Mesendoderm (in vitro differentiated cells): ENCODE data around the gene PPDPF.

Experiments
- DNase-seq: peaks from one replicate; pipeline ENCODE4 v3.0.0; 2013
- H2AK5ac ChIP-seq: 2 replicates; pipeline ENCODE4 v1.6.1; 2013; ENCODE audit warnings: low read length, inconsistent platforms
- H2BK120ac ChIP-seq: 2 replicates; pipeline ENCODE4 v1.6.1; 2013; ENCODE audit warnings: low read depth, mild to moderate bottlenecking, low read length, moderate library complexity, mixed read lengths
- H2BK15ac ChIP-seq: replicated peaks from 2 replicates; pipeline ENCODE4 v1.6.1; 2013; ENCODE audit warnings: low read depth, mild to moderate bottlenecking, moderate library complexity
- H2BK5ac ChIP-seq: 2 replicates; pipeline ENCODE4 v1.6.1; 2013; ENCODE audit warnings: low read length, inconsistent platforms
- H3K18ac ChIP-seq: 2 replicates; pipeline ENCODE4 v1.6.1; 2013; ENCODE audit warnings: mild to moderate bottlenecking, low read length, mixed read lengths
- H3K23ac ChIP-seq: one replicate; pipeline ENCODE4 v1.6.1; 2013; ENCODE audit warnings: low read length
- H3K27ac ChIP-seq: 2 replicates; pipeline ENCODE4 v1.5.1; 2013; ENCODE audit warnings: low read depth, mild to moderate bottlenecking, inconsistent platforms, low read length, moderate library complexity
- H3K27me3 ChIP-seq: 2 replicates; pipeline ENCODE4 v1.6.1; 2013; ENCODE audit warnings: low read length, control low read depth, mild to moderate bottlenecking, inconsistent platforms; ENCODE audit not compliant: insufficient read depth, poor library complexity
- H3K36me3 ChIP-seq: 2 replicates; pipeline ENCODE4 v1.6.1; 2013; ENCODE audit warnings: low read length, inconsistent platforms; ENCODE audit not compliant: control insufficient read depth, insufficient read depth
- H3K4ac ChIP-seq: one replicate; pipeline ENCODE4 v1.6.1; 2013; ENCODE audit warnings: low read depth, mild to moderate bottlenecking, low read length, moderate library complexity
- H3K4me1 ChIP-seq: 2 replicates; pipeline ENCODE4 v1.6.1; 2013; ENCODE audit warnings: low read depth, low read length, inconsistent platforms; ENCODE audit not compliant: control insufficient read depth
- H3K4me2 ChIP-seq: 2 replicates; pipeline ENCODE4 v1.6.1; 2013; ENCODE audit warnings: low read length
- H3K4me3 ChIP-seq: 2 replicates; pipeline ENCODE4 v1.5.1; 2013; ENCODE audit warnings: mild to moderate bottlenecking, low read length
- H3K56ac ChIP-seq: one replicate; pipeline ENCODE4 v1.6.1; 2013; ENCODE audit warnings: low read length
- H3K79me1 ChIP-seq: 2 replicates; pipeline ENCODE4 v1.6.1; 2013; ENCODE audit warnings: low read length, inconsistent platforms
- H3K79me2 ChIP-seq: 2 replicates; pipeline ENCODE4 v1.6.1; 2013; ENCODE audit warnings: mild to moderate bottlenecking, low read length; ENCODE audit not compliant: control insufficient read depth, insufficient read depth
- H3K9ac ChIP-seq: 2 replicates; pipeline ENCODE4 v1.6.1; 2013; ENCODE audit warnings: low read length, inconsistent platforms
- H4K5ac ChIP-seq: one replicate; pipeline ENCODE4 v1.6.1; 2013; ENCODE audit warnings: low read length
- H4K8ac ChIP-seq: one replicate; pipeline ENCODE4 v1.6.1; 2013; ENCODE audit warnings: low read depth, mild to moderate bottlenecking, control low read depth, low read length, moderate library complexity
- WGBS: extraction: QIAGEN DNeasy Blood & Tissue Kit; methylation state at CpG from one replicate; pipeline ENCODE4 v1.1.7; 2013; ENCODE audit warnings: low lambda C conversion rate, missing lambda C conversion rate; ENCODE audit not compliant: insufficient coverage; ENCODE audit errors: extremely low coverage; 5-methylcytosine and 5-hydroxymethylcytosine counted together

Gene PPDPF

GRCh38 chr20:63553251-63553932 is 32.8 kb downstream of the PPDPF start:
- H3K23ac ChIP-seq: no peak overlapping the region
- no peaks in the 10 kb centered on the region for H3K27me3 ChIP-seq
- H3K18ac ChIP-seq: peak overlapping the region; percentile 62
- peak; percentile 91 for DNase-seq
- H3K4ac ChIP-seq: no peak overlapping the region
- H3K4me1 ChIP-seq: peaks cover 2% of the 10 kb centered on the region
- H3K79me2 ChIP-seq: no peaks in the 10 kb centered on the region
- H2AK5ac ChIP-seq: no peak overlapping the region
- H2BK5ac ChIP-seq: no peak overlapping the region
- H2BK120ac ChIP-seq: no peak overlapping the region
- WGBS: no CpG with 5 or more reads among the region's 37 CpGs
- H4K8ac ChIP-seq: no peak overlapping the region
- H3K79me1 ChIP-seq: no peaks in the 10 kb centered on the region
- peak overlapping the region; percentile 94 for H3K4me2 ChIP-seq
- peak overlapping the region; percentile 83 for H3K56ac ChIP-seq
- H4K5ac ChIP-seq: no peak overlapping the region
- peak overlapping the region; percentile 60 for H3K4me3 ChIP-seq
- no peaks in the 10 kb centered on the region for H3K36me3 ChIP-seq
- no peak overlapping the region for H3K27ac ChIP-seq
- no peak overlapping the region for H2BK15ac ChIP-seq
- peak overlapping the region; percentile 53 for H3K9ac ChIP-seq

DNA sequence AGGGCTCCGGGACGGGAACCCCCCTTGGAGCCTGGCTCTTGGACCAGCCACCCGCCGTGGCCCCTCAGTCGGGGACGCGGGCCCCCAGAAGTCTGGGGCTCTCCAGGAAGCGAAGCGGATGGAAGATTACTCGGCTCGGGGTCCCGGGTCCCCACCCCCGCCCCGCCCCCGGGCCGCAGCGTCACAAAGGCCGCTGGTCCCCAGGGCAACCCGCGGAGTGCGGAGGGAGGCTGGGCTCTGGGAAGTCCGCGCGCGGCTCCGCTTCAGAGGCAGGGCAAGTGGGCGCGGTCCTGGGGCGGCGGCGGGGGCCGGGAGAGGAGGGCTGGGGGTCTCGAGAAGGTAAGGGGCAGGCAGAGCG is 33.3 kb downstream of the PPDPF start, which contains the start of gene FNDC11:
TSS of gene FNDC11 (plus strand) at position 227 of the 358 bp plus-strand sequence. CDS start 1,505 bp downstream, outside the sequence.
- no CpG with 5 or more reads among the region's 34 CpGs for WGBS
- H3K27ac ChIP-seq: no peak within 1 kb of the TSS
- peak; percentile 58 for DNase-seq

DNA sequence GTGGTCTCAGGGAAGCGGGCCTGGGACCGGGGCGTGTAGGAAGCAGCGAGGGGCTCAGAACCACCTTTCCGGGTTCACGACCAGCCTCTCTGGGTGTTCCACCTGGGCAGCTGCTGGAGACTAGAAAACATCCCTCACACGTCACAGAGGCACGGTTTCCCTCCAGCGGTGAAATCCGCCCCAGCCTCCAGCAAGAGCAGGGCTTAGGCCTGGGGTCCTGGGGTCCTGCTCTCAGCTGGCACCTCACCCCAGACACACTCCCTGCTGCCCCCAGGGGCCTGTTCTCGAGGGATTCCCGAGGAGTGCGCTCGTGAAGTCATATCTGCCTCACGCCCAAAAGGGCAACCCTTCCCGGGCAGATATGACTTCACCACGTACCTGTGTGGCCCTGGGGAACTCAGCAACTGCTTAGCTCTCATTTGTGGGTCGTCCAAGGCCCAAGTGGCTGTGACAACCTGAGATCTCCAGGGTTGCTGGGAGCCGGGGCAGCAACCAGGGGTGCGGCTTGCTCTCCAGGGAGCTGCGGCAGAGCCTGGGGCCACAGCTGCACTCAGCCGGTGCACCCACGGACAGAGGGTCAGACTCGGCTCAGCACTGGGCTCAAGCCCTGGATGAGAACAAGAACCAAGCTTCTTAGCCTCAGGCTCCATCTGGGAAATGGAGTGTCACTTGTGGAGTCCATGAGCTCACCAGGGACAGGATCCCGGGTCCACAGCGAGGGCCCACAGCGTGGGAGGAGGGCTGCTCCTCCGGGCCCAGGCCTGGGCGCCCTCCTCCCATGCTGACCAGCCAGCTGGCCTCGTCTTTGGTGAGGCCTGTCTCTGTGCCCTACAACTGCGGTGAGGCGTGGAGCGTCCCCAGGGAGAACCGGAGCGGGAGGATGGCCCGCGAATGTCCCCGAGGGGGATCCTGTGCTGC is 34.1 kb downstream of the PPDPF start:
- peaks cover 2% of the 10 kb centered on the region for H3K4me1 ChIP-seq
- H2BK15ac ChIP-seq: no peak overlapping the region
- peak overlapping the region; percentile 6 for H3K4me3 ChIP-seq
- no peak overlapping the region for H3K27ac ChIP-seq
- no peak overlapping the region for H4K8ac ChIP-seq
- peak overlapping the region; percentile 62 for H3K56ac ChIP-seq
- no peak overlapping the region for H4K5ac ChIP-seq
- H3K27me3 ChIP-seq: no peaks in the 10 kb centered on the region
- H3K79me2 ChIP-seq: no peaks in the 10 kb centered on the region
- peak overlapping the region; percentile 60 for H3K9ac ChIP-seq
- H3K18ac ChIP-seq: no peak overlapping the region
- H3K4me2 ChIP-seq: peak overlapping the region; percentile 36
- H3K4ac ChIP-seq: no peak overlapping the region
- H3K36me3 ChIP-seq: no peaks in the 10 kb centered on the region
- no peaks in the 10 kb centered on the region for H3K79me1 ChIP-seq
- H2AK5ac ChIP-seq: no peak overlapping the region
- no peak overlapping the region for H2BK120ac ChIP-seq
- no CpG with 5 or more reads among the region's 38 CpGs for WGBS
- H2BK5ac ChIP-seq: no peak overlapping the region
- DNase-seq: no peak
- no peak overlapping the region for H3K23ac ChIP-seq

More for the DNA sequence above, 33.3 kb downstream of the PPDPF start, which contains the start of gene FNDC11:
- H3K56ac ChIP-seq: peak within 1 kb of the TSS; percentile 83
- H3K4ac ChIP-seq: no peak within 1 kb of the TSS
- H3K79me2 ChIP-seq: no peaks in the 10 kb centered on the region
- H3K79me1 ChIP-seq: no peaks in the 10 kb centered on the region
- no peak within 1 kb of the TSS for H4K8ac ChIP-seq
- peak within 1 kb of the TSS; percentile 94 for H3K4me2 ChIP-seq
- peak within 1 kb of the TSS; percentile 60 for H3K9ac ChIP-seq
- no peak within 1 kb of the TSS for H4K5ac ChIP-seq
- peak within 1 kb of the TSS; percentile 60 for H3K4me3 ChIP-seq
- H2BK120ac ChIP-seq: no peak within 1 kb of the TSS
- H3K4me1 ChIP-seq: peaks cover 2% of the 10 kb centered on the region
- H3K18ac ChIP-seq: peak within 1 kb of the TSS; percentile 62
- H2AK5ac ChIP-seq: no peak within 1 kb of the TSS
- no peak within 1 kb of the TSS for H2BK15ac ChIP-seq
- no peak within 1 kb of the TSS for H3K23ac ChIP-seq
- H2BK5ac ChIP-seq: no peak within 1 kb of the TSS
- no peaks in the 10 kb centered on the region for H3K27me3 ChIP-seq
- H3K36me3 ChIP-seq: no peaks in the 10 kb centered on the region

DNA sequence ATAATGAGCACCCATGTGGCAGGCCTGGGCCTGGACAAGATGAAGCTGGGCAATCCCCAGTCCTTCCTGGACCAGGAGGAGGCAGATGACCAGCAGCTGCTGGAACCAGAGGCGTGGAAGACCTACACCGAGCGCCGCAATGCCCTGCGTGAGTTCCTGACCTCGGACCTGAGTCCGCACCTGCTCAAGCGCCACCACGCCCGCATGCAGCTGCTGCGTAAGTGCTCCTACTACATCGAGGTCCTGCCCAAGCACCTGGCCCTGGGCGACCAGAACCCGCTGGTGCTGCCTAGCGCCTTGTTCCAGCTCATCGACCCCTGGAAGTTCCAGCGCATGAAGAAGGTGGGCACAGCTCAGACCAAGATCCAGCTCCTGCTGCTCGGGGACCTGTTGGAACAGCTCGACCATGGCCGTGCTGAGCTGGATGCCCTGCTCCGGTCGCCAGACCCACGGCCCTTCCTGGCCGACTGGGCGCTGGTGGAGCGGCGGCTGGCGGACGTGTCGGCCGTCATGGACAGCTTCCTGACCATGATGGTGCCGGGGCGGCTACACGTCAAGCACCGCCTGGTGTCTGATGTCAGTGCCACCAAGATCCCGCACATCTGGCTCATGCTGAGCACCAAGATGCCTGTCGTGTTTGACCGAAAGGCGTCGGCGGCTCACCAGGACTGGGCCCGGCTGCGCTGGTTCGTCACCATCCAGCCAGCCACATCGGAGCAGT is 35.3 kb downstream of the PPDPF start:
- WGBS: no CpG with 5 or more reads among the region's 45 CpGs
- DNase-seq: no peak
- Histone ChIP-seq H2BK120ac (no peak overlapping the region), H3K27ac (no peak overlapping the region), H3K4me3 (no peak overlapping the region), H3K27me3 (no peaks in the 10 kb centered on the region), H3K79me1 (no peaks in the 10 kb centered on the region), H3K18ac (no peak overlapping the region), H3K4me1 (peaks cover 2% of the 10 kb centered on the region), H2BK15ac (no peak overlapping the region), H3K23ac (no peak overlapping the region), H3K4ac (no peak overlapping the region), H3K36me3 (no peaks in the 10 kb centered on the region), H2BK5ac (no peak overlapping the region), H3K9ac (no peak overlapping the region), H3K79me2 (no peaks in the 10 kb centered on the region), H3K4me2 (no peak overlapping the region), H4K5ac (no peak overlapping the region), H4K8ac (no peak overlapping the region), H3K56ac (no peak overlapping the region), H2AK5ac (no peak overlapping the region)

DNA sequence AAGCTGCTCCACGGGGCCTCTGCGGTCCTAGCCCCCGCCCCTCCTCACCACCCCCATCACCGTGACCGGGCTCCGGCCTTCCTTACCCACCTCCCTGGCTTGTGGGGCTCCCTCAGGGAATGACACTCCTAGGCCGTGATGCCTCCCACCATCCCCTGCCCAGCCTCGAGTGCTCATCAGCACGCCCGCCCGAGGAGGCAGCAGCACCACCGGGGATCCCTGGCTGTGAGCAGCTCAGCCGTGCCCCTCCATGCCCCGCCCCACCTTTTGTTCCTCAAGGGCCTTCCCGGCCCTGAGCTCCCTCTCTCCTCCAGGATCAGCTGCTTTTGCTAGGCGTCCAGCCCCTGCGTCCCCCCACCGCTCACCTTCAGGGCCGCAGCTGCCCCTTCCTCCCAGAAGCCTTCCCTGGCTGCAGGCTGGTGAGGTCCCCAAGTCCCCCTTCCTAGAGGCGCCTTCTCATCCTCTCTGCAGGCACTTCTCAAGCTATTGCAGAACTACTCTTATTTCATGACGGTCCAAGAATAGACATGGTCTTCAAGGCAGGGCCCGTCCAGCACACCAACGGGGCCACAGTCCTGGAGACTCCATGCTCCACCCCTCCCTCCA is 36.4 kb downstream of the PPDPF start:
- Histone ChIP-seq H3K36me3 (no peaks in the 10 kb centered on the region), H2BK120ac (no peak overlapping the region), H3K18ac (no peak overlapping the region), H4K8ac (no peak overlapping the region), H2AK5ac (no peak overlapping the region), H3K27ac (no peak overlapping the region), H4K5ac (no peak overlapping the region), H3K4me3 (no peak overlapping the region), H2BK15ac (no peak overlapping the region), H2BK5ac (no peak overlapping the region), H3K27me3 (no peaks in the 10 kb centered on the region), H3K4ac (no peak overlapping the region), H3K4me2 (no peak overlapping the region), H3K9ac (no peak overlapping the region), H3K23ac (no peak overlapping the region), H3K4me1 (peaks cover 2% of the 10 kb centered on the region), H3K56ac (no peak overlapping the region), H3K79me1 (no peaks in the 10 kb centered on the region), H3K79me2 (no peaks in the 10 kb centered on the region)
- no peak for DNase-seq
- no CpG with 5 or more reads among the region's 23 CpGs for WGBS
